Measurements from ENCODE around the gene NTNG2.

The NTNG2 gene

DNA sequence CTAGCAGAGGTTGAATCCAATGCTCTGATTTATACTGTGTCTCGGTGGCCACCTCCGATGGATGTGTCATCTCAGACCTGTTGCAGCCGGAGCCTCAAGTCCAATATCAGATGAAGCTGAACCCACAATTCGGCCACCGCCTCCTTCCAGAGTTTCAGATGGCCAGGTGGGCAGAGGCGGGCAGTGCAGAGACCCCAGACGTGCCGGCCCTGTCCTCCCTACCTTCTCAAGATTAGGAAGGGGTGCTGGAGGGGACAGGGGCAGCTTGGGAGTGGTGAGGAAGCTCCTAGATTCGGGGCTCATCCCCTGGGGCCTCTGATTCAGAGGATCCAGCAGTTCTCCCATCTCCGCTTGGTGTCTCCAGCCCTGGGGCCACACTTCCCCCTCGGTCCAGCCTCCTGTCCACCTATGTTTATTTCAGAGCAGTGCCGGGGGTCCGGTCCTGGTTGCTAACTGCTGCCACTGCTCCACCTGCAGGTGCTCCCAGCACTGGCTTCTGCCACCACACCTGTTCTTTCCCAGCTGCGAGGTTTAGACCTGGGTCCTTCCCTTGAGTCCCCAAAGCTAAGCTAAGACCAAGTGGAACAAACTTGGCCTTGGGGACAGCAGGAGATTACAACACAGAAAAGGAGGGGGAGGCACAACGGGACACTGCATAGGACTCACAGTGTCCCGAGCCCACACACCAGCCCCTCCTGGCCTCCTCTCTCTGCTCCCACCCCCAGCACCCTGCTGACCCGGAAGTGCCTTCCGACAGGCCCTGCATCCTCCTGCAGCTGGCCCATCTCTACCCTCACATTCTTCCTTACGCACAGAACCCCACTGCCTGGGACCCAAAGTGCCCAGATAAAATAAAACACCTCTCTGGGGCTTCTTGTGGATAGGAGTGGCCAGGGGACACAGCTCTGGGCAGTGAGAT, 81.6 kb downstream of the NTNG2 start:
- no peak for DNase-seq (ENCODE audit: extremely low read depth, insufficient read length)
- TF ChIP-seq, protein P1, sequence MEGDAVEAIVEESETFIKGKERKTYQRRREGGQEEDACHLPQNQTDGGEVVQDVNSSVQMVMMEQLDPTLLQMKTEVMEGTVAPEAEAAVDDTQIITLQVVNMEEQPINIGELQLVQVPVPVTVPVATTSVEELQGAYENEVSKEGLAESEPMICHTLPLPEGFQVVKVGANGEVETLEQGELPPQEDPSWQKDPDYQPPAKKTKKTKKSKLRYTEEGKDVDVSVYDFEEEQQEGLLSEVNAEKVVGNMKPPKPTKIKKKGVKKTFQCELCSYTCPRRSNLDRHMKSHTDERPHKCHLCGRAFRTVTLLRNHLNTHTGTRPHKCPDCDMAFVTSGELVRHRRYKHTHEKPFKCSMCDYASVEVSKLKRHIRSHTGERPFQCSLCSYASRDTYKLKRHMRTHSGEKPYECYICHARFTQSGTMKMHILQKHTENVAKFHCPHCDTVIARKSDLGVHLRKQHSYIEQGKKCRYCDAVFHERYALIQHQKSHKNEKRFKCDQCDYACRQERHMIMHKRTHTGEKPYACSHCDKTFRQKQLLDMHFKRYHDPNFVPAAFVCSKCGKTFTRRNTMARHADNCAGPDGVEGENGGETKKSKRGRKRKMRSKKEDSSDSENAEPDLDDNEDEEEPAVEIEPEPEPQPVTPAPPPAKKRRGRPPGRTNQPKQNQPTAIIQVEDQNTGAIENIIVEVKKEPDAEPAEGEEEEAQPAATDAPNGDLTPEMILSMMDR (IDR thresholded peaks at IDR 0.05; ENCODE audit: insufficient read depth, low read length, poor library complexity, severe bottlenecking), result peak; percentile 29
- H3K4me3 ChIP-seq (replicated peaks; ENCODE audit: low read depth, low read length), result no peak overlapping the region
- peaks cover 1% of the 10 kb centered on the region; the same call in 1 of the 2 replicates for H3K27me3 ChIP-seq (replicated peaks; ENCODE audit: control insufficient read depth, insufficient read depth, low read length)
- H3K36me3 ChIP-seq (ENCODE audit: control insufficient read depth, insufficient read depth, low read length), result no peaks in the 10 kb centered on the region

DNA sequence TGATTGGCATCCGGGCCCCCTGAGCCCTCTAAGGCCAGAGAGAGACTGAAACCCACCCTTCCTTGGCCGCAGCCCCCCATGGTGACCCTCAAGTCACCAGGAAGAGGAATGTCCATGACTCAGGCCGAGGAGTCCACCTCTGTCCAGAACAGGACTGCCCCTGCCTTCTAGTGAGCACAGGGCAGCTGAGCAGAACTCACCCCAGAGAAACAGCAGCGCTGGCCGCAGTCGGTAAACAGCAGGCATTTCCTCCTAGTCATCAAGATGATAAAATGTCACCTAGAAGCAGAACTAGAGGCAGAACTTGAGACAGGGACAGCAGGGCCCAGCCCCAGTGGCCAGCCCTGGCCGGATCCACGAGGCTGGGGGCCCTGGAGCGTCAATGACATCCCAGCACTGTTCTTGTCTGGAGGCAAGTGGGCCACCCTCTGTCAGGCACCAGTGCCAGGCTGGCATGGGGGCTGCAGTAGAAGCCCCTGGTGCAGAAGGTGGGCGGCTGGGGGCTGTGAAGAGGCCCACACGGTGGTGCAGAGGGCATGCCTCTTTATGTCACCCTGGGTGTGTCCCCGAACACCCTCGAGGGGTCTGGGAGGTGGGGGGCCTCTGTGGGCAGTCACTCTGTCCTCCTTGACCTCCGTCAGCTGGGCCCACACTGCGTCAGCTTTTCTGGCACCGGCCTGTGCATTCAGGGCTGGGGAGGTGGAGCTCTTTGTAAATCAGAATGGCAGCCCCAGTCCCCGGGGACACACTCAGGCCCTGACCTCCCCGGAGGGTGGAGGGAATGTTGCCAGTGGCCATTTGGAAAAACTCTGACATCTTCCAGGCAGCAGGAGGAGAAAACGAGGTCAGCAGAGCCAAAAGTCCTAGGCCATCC, 83.0 kb downstream of the NTNG2 start:
- peaks cover 1% of the 10 kb centered on the region; the same call in 1 of the 2 replicates for H3K27me3 ChIP-seq (replicated peaks; ENCODE audit: control insufficient read depth, insufficient read depth, low read length)
- DNase-seq (ENCODE audit: extremely low read depth, insufficient read length), result no peak
- TF ChIP-seq, protein P1 (IDR thresholded peaks at IDR 0.05; ENCODE audit: insufficient read depth, low read length, poor library complexity, severe bottlenecking), result no peak
- no peak overlapping the region for H3K4me3 ChIP-seq (replicated peaks; ENCODE audit: low read depth, low read length)
- no peaks in the 10 kb centered on the region for H3K36me3 ChIP-seq (ENCODE audit: control insufficient read depth, insufficient read depth, low read length)

DNA sequence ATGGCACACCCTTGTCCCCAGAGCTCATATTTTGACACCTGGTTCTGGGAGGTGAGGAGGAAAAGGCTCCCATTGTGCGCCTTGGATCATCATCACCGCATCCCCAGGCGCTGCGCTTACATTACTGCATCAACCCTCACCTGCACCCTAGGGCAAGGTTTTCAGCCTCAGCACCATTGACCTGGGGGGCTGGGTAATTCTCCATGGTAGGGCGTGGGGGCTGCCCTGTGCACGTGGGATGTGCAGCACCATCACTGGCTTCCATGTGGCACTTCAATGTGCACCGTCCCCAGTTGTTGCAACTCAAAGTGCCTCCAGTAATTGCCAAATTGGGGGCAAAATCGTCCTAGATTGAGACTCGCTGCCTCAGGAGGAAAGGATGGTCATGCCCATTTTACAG, 83.6 kb downstream of the NTNG2 start:
- Histone ChIP-seq H3K4me3 (replicated peaks; ENCODE audit: low read depth, low read length) (no peak overlapping the region), H3K36me3 (ENCODE audit: control insufficient read depth, insufficient read depth, low read length) (no peaks in the 10 kb centered on the region), H3K27me3 (replicated peaks; ENCODE audit: control insufficient read depth, insufficient read depth, low read length) (peaks cover 1% of the 10 kb centered on the region; the same call in 1 of the 2 replicates)
- DNase-seq (ENCODE audit: extremely low read depth, insufficient read length), result no peak
- TF ChIP-seq, protein P1 (IDR thresholded peaks at IDR 0.05; ENCODE audit: insufficient read depth, low read length, poor library complexity, severe bottlenecking), result no peak

GRCh38 chr9:132247942-132248341, 86.1 kb downstream of the NTNG2 start:
- peaks cover 1% of the 10 kb centered on the region; the same call in 1 of the 2 replicates for H3K27me3 ChIP-seq (replicated peaks; ENCODE audit: control insufficient read depth, insufficient read depth, low read length)
- no peaks in the 10 kb centered on the region for H3K36me3 ChIP-seq (ENCODE audit: control insufficient read depth, insufficient read depth, low read length)
- TF ChIP-seq, protein P1 (IDR thresholded peaks at IDR 0.05; ENCODE audit: insufficient read depth, low read length, poor library complexity, severe bottlenecking), result no peak
- no peak for DNase-seq (ENCODE audit: extremely low read depth, insufficient read length)
- no peak overlapping the region for H3K4me3 ChIP-seq (replicated peaks; ENCODE audit: low read depth, low read length)

DNA sequence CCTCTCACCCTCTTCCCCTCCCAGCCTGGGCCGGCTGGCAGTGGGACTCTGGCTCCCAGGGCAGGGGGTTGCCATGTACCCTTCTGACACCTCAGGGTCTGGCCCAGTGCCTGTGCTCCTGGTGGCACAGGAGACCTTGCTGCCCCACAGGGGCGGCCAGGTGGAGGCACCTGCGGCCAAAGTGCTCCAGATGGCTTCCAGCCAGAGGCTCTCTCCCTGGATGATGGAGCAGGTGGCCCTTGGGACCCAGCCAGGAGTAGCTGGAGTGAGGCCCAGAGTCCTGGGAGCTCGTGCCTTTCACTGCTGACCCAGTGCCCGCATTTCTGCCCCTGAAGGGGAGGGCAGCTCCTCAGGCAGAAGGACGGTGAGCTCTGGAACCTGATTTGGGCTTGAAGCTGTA, 87.3 kb downstream of the NTNG2 start:
- H3K4me3 ChIP-seq (replicated peaks; ENCODE audit: low read depth, low read length), result no peak overlapping the region
- no peak for DNase-seq (ENCODE audit: extremely low read depth, insufficient read length)
- peaks cover 1% of the 10 kb centered on the region; the same call in 1 of the 2 replicates for H3K27me3 ChIP-seq (replicated peaks; ENCODE audit: control insufficient read depth, insufficient read depth, low read length)
- no peaks in the 10 kb centered on the region for H3K36me3 ChIP-seq (ENCODE audit: control insufficient read depth, insufficient read depth, low read length)
- TF ChIP-seq, protein P1 (IDR thresholded peaks at IDR 0.05; ENCODE audit: insufficient read depth, low read length, poor library complexity, severe bottlenecking), result no peak

Data from GM06990 (cell line).